ENCODE data around the gene SLFN14.

SLFN14 gene

DNA sequence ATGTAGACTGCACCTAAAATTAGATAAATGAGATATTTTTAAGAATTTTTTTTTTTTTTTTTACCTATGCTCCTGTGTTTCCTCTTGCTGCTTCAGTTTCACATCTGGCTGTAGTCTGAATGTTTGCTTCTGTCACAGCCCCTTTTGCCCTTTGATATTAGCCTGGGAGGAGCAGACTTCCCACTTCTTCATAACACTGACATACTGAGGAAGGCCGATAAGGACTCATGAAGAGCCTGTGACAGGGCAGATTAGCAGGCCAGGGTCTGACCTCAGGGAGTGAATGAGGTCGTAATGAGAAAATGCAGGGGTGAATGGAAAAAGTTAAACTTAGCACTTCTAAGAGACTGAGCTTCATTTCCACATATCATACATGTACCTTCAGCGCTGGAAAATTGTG is at the start of gene SLFN14:
Gene SLFN14 (minus strand): TSS at position 117 of the 400 bp plus-strand sequence. CDS start 2,757 bp downstream, outside the sequence.
- ATAC-seq (peak; percentile 40), DNase-seq (ENCODE audit: low spot score in 2 of 2) (no peak)
- Mint-ChIP-seq H3K4me1 (no peaks in the 10 kb centered on the region), H3K27ac (no peak within 1 kb of the TSS), H3K9me3 (no peaks in the 10 kb centered on the region), H3K36me3 (no peaks in the 10 kb centered on the region), H3K4me3 (no peak within 1 kb of the TSS)

DNA sequence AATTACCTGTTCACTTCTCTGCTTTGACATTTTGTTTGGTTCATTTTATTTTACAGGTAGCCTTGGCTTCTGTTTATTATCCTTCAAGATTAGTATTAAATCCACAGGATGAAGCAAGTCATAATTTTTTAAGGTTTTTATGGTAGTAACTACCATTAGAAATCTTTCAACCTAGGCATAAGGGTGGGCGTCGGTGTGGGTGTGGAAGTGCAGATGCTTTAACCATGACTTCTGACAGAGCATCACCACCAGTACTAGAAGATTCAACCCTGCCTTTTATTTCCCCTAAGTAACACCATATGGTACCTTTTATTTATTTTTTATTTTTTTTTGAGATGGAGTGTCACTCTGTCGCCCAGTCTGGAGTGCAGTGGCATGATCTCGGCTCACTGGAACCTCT is 49.2 kb upstream of the SLFN14 start:
- H3K27ac Mint-ChIP-seq = no peak overlapping the region
- H3K4me3 Mint-ChIP-seq = no peak overlapping the region
- H3K4me1 Mint-ChIP-seq = no peaks in the 10 kb centered on the region
- no peaks in the 10 kb centered on the region for H3K9me3 Mint-ChIP-seq
- H3K36me3 Mint-ChIP-seq = peaks cover 98% of the 10 kb centered on the region
- ATAC-seq (no peak), DNase-seq (ENCODE audit: low spot score in 2 of 2) (no peak)

DNA sequence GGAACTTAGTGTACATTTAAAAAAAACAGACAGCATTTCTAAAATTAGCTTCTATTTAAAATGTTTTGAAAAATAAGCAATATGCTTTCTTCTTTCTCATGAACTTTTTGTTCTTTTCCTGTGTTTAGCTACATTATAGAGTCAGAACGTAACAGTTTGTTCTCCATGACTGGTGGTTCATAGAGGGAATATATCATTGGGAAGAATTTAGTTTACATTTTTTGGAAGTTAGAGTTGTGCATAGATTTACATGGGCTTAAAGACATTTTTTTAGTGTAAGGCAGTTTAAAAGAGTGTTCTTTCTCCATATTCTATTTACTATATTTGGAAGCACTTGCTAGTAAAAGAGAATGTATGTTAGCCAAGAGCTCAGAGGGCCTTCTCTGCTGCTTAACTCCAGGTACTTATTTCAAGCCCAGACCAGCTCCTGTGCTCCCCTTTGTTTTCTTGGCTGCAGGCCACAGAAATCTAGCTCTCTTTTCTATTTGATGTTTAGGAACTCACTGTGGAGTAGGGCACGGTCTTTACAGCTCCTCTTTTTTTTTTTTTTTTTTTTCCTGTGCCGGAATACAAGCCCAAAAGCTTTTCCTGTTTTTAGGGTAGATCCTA is 46.7 kb upstream of the SLFN14 start:
- no peak overlapping the region for H3K4me3 Mint-ChIP-seq
- DNase-seq (ENCODE audit: low spot score in 2 of 2) (no peak), ATAC-seq (no peak)
- no peak overlapping the region for H3K27ac Mint-ChIP-seq
- peaks cover 100% of the 10 kb centered on the region for H3K36me3 Mint-ChIP-seq
- H3K9me3 Mint-ChIP-seq = no peaks in the 10 kb centered on the region
- no peaks in the 10 kb centered on the region for H3K4me1 Mint-ChIP-seq

DNA sequence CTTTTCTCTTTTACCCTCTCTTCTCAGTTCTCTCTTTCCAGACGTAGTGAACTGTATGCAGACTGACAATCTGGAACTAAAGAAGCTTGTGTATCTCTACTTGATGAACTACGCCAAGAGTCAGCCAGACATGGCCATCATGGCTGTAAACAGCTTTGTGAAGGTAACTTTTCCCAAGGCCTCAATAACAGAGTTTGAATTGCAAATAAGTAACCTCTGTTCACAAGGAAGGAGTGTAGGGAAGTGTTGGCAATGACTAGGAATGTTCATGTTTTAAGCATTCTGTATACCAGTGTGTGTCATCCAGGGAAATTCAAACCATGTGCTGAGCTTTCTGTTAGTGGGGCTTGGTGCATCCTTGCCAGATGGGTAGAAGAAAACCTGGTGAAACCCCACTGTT is 45.1 kb upstream of the SLFN14 start:
- H3K9me3 Mint-ChIP-seq = no peaks in the 10 kb centered on the region
- no peak overlapping the region for H3K27ac Mint-ChIP-seq
- DNase-seq (ENCODE audit: low spot score in 2 of 2) = no peak
- H3K36me3 Mint-ChIP-seq = peaks cover 100% of the 10 kb centered on the region
- no peak overlapping the region for H3K4me3 Mint-ChIP-seq
- H3K4me1 Mint-ChIP-seq = no peaks in the 10 kb centered on the region
- ATAC-seq = no peak

DNA sequence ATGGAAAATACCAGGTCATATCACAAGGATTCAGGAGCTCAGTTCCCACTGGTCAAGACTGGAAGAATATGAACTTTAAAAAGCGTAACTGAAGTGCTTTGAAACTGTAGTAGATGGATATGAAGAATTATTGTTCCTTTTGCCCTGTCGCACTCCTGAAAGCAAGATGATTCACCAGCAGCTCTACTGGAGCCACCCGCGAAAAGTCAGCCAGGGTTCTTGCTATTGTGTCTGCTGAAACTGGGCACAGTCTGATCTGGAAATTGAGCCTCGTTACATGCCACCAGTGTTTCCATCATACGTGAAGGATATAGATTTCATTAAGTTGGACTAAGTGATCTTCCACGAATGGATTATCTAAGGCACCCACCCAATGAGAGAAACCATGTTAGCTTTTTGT is 43.1 kb upstream of the SLFN14 start:
- no peak overlapping the region for H3K4me3 Mint-ChIP-seq
- ATAC-seq (no peak), DNase-seq (ENCODE audit: low spot score in 2 of 2) (no peak)
- no peaks in the 10 kb centered on the region for H3K4me1 Mint-ChIP-seq
- peaks cover 100% of the 10 kb centered on the region for H3K36me3 Mint-ChIP-seq
- H3K27ac Mint-ChIP-seq = peak overlapping the region; percentile 30
- H3K9me3 Mint-ChIP-seq = no peaks in the 10 kb centered on the region

DNA sequence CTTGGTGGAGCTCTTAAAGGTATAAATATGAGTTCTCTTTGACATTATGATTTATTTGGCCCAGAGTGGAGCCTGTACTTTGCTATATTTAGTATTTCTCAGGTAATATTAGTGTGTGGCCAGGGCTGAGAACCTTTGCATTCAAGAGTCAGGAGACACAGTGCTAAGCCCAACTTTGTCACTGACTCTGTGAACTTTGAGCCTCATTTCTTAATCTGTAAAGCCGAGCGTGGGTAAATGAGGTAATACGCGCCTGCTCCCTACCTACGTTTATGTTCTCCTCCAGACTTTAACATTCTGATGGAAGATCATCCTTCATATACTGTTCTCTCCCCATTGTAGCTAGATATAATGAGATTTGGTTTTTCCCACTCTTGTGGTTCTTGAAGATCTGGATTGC is 37.0 kb upstream of the SLFN14 start:
- peaks cover 7% of the 10 kb centered on the region for H3K4me1 Mint-ChIP-seq
- H3K27ac Mint-ChIP-seq = no peak overlapping the region
- no peak overlapping the region for H3K4me3 Mint-ChIP-seq
- no peak for DNase-seq (ENCODE audit: low spot score in 2 of 2)
- no peaks in the 10 kb centered on the region for H3K9me3 Mint-ChIP-seq
- ATAC-seq = no peak
- peaks cover 100% of the 10 kb centered on the region for H3K36me3 Mint-ChIP-seq

DNA sequence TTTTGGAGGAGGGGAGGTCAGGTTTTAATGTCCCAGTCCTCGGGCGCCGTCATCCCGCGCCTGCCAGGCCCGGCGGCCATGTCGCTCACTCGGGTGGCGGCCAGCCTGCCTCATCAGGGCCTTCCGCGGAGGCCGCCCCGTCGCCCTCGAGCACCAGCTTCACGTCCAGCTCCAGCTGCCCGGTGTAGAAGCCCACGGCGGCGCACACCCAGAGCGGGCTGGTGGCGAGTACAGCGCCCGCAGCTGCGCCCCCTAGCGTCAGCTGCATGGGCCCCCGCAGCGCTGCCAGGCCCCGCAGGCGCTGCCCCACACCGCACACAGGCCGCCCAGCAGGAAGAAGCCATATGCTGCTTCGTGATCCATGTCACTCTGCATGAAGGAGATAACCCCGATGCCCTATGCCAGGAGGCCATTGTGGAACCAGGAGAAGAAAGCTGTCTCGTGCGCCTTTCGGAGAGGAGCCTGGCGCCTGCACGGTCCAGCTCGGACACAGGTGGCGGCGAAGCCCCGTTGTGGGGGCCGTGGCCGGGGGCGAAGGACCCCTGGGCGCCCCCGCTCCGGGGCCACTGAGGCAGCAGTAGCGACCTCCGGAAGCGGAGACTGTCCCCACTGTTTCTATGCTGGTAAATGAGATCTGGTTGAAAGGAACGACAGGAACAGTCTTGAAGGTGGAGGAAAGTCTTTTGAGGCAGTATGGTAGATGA is 36.1 kb upstream of the SLFN14 start:
- ATAC-seq (no peak), DNase-seq (ENCODE audit: low spot score in 2 of 2) (no peak)
- Mint-ChIP-seq H3K36me3 (peaks cover 100% of the 10 kb centered on the region), H3K4me3 (no peak overlapping the region), H3K9me3 (no peaks in the 10 kb centered on the region), H3K4me1 (peaks cover 7% of the 10 kb centered on the region), H3K27ac (no peak overlapping the region)

DNA sequence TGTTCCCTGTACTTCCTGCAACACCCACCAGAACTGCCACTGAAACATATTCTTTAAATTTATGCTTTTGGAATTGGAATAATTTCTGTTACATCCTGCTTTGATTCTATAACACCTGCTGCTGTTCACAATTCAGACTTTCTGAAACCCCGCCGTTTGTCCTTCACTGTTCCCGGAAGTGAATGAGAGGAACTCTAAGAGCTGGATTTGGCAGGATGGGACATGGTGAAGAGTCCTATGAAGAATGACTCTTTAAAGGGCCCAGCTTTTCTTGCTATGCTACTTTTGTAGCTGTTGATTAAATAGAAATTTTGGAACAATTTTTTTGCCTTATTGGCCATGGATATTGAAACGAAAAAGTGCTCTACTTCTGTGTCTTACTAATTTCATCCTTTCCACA is 35.5 kb upstream of the SLFN14 start:
- Mint-ChIP-seq H3K27ac (no peak overlapping the region), H3K4me1 (peaks cover 7% of the 10 kb centered on the region), H3K4me3 (no peak overlapping the region), H3K9me3 (no peaks in the 10 kb centered on the region), H3K36me3 (peaks cover 100% of the 10 kb centered on the region)
- ATAC-seq (no peak), DNase-seq (ENCODE audit: low spot score in 2 of 2) (no peak)

DNA sequence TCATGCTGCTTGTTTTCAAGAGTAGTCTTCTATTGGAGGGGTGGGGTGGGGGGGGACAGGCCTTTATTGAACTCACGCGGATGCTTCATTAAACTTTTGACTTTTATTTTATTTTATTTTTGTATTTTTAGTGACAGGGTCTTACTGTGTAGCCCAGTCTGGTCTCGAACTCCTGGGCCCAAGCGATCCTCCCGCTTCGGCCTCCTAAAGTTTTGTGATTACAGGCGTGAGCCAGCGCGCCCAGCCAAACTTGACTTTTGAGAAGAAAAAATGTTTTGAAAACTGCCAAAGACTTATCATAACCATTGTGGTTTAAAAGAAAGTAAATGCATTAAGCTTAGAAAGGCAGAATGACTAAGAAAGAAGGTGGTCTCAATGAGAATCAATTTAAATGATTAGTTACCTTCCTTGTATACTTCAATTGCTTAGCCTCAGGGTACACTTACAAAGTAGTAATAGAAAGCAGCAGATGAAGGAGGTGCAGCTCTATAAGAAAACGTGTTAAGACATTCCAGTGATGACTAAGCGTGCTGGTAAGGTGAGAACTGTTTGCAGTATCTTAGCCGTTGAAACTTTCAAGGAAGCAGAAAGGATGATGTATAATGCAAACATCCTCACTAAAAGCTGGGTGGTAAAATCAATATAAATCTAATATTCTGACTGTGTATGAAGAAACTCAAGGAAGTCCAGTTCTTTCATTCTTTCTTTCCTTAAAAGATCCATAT is 27.7 kb upstream of the SLFN14 start:
- DNase-seq (ENCODE audit: low spot score in 2 of 2) (no peak), ATAC-seq (peak; percentile 66)
- H3K27ac Mint-ChIP-seq = peak overlapping the region; percentile 98
- peaks cover 28% of the 10 kb centered on the region for H3K4me1 Mint-ChIP-seq
- peak overlapping the region; percentile 95 for H3K4me3 Mint-ChIP-seq
- H3K9me3 Mint-ChIP-seq = no peaks in the 10 kb centered on the region
- peaks cover 46% of the 10 kb centered on the region for H3K36me3 Mint-ChIP-seq

DNA sequence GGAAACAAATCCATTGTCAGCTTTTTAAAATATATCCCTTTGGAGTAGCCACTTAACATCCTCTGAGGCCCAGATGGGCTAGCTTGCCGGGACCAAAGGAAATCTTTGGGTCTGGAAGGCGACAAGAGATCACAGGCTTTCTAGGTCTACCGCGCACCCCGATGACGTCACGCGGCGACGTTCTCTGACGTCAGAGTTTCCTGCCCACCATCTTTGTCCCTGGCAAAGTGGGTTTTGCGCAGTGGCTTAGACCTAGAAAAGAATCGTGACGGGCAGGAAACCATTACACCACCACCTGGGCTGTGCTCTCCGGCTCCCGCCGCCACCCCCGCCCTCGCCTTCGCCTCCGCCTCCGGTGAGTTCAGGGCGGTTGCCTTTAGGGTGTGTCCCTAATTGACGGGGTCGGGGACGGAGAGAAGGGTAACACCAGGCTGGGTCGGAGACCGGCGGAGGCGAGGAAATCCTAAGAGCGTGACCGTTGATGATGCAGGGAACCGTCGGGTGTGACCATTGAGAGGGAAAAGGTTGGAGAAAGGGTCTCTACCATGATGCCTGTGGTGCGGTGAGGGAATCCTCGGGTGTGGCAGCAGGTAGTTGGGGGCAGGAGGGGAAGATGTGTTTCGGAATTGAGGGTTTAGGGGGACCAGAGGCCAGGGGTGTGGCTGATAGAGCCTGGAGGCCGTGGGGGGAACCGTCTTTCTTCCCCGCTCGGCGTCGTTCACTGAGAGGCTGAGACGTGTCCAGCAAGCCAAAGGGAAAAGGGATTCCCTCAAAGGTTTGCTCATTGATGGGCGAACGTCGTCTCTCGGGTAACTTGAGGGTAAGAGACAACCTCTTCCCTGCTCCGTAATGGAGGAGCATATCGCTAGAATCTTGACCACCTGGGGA is 26.7 kb upstream of the SLFN14 start, which contains the start of gene AP2B1:
Gene AP2B1 (plus strand): TSS at position 249 of the 888 bp plus-strand sequence. CDS start 6,709 bp downstream, outside the sequence.
- Mint-ChIP-seq H3K9me3 (no peaks in the 10 kb centered on the region), H3K27ac (peak within 1 kb of the TSS; percentile 98), H3K36me3 (peaks cover 36% of the 10 kb centered on the region), H3K4me1 (peaks cover 28% of the 10 kb centered on the region), H3K4me3 (peak within 1 kb of the TSS; percentile 95)
- peak; percentile 97 for ATAC-seq
- DNase-seq (ENCODE audit: low spot score in 2 of 2) = peak; percentile 99 to 100

DNA sequence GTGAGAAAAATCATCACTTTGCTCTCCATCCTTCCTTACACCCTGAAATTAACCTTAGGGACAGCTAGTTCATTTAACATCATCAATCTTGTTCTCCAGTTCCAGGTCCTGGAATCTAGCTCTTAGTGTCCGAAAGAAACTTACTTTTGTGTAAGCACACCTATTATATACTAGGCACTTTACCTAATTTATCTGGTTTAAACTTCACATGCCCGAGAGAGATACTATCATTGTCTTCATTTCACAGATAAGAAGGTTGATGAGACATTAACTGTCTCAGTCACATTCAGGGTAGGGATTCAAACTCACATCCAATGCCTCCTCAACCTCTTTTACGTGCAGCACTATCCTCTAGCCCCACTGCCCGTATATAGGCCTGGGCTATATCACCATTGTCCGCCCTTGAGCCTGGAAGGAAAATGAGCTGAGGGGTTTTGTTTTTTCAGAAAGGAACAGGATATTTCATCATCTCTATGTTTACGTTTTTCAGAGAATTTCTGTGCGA is 26.0 kb upstream of the SLFN14 start:
- H3K36me3 Mint-ChIP-seq = peaks cover 29% of the 10 kb centered on the region
- H3K27ac Mint-ChIP-seq = peak overlapping the region; percentile 98
- ATAC-seq (no peak), DNase-seq (ENCODE audit: low spot score in 2 of 2) (no peak)
- no peaks in the 10 kb centered on the region for H3K9me3 Mint-ChIP-seq
- peaks cover 28% of the 10 kb centered on the region for H3K4me1 Mint-ChIP-seq
- peak overlapping the region; percentile 95 for H3K4me3 Mint-ChIP-seq

DNA sequence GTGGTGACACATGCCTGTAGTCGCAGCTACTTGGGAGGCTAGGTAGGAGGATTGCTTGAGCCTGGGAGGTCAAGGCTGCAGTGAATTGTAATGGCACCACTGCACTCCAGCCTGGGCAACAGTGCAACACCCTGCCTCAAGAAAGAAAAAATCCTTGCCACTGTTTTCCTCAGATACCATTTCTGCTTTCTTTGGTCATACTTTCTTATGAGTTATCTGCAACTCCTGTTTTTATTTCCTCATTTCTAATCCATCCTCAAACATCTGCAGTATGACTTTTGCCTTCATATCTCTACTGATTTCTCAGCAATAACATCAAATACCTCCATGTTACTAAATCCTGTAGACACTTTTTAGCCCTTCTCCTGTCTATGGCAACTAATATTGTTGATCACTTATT is 23.4 kb upstream of the SLFN14 start:
- ATAC-seq (no peak), DNase-seq (ENCODE audit: low spot score in 2 of 2) (no peak)
- Mint-ChIP-seq H3K4me1 (peaks cover 25% of the 10 kb centered on the region), H3K4me3 (no peak overlapping the region), H3K36me3 (peaks cover 22% of the 10 kb centered on the region), H3K27ac (no peak overlapping the region), H3K9me3 (no peaks in the 10 kb centered on the region)

DNA sequence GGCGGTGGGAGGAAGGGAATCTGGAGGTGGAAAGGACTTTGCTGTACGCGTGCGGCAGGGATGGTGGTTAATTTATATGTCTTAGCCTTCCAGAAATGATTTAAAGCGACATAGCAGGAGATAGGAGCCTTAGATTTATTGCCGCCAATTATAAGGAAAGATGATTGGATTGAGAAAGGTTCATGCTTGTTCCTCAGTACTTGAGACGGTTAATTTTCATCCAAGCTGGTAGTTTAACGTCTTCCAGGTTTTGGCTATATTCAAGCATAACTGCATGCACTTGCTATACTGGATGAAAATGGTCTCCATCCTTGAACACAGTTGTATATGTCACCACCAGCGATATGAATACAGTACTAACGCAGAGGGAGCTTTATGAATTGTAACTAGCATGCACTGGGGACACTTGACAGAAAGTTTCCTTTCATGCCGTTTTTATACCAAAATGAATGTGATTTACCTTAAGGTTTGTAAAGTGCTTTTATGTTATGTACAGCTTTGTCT is 18.4 kb upstream of the SLFN14 start:
- ATAC-seq = peak; percentile 57
- Mint-ChIP-seq H3K27ac (peak overlapping the region; percentile 99), H3K9me3 (no peaks in the 10 kb centered on the region), H3K4me3 (peak overlapping the region; percentile 99), H3K4me1 (peaks cover 21% of the 10 kb centered on the region), H3K36me3 (peaks cover 26% of the 10 kb centered on the region)
- DNase-seq (ENCODE audit: low spot score in 2 of 2) = no peak

DNA sequence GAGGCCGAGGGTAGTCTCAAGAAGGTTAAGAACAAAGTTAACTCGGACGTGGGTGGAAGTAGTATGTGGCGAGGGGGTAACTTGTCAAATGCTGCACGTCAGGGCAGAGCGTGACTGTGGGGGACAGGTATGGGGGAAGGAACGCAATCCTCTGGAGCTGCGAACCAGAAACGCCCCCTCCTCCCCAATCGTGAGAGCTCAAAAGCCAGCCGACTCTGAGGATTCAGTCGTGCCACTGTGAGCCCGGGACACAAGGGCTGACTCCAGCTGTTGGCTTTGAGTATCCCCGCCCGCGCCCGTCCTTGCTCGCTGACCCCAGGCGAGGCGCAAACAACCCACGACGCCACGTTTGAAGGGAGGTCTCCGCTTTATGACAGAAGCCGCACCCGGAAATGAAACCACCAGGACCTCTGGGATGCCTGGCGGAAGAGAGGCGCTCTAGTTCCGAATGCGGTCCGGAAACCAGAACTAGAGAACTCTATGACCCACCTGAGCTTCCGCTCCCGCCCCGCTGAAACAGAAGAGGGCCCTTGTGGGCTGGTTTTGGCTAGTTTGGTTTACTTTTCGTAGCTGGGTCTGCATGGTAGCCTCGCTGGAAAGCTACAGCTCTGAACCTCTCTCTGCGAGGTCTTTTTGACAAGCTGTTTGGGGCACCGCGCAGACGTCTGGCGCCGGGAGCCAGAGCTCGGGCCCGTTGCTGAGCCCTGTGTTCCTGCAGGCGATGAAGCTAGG is 17.7 kb upstream of the SLFN14 start, which contains the start of gene PEX12:
Gene PEX12 (minus strand): TSS at position 375 of the 732 bp plus-strand sequence. CDS start 550 bp downstream, outside the sequence.
- H3K27ac Mint-ChIP-seq = peak within 1 kb of the TSS; percentile 99
- peak; percentile 95 for ATAC-seq
- peak within 1 kb of the TSS; percentile 99 for H3K4me3 Mint-ChIP-seq
- H3K9me3 Mint-ChIP-seq = no peaks in the 10 kb centered on the region
- DNase-seq (ENCODE audit: low spot score in 2 of 2) = peak; percentile 46 to 89
- H3K36me3 Mint-ChIP-seq = peaks cover 32% of the 10 kb centered on the region
- H3K4me1 Mint-ChIP-seq = peaks cover 21% of the 10 kb centered on the region

Data from stimulated activated effector memory CD8-positive, alpha-beta T cell treated with anti-CD3 and anti-CD28 coated beads, Interleukin-12 subunit alpha, Interleukin-12 subunit beta, amount 100 ng/mL, for 72 hours (primary cell).